Mucosa of rectum (tissue), 2 donors: ENCODE data around the gene TCEAL8.

Source experiments
- H3K27ac ChIP-seq, 2 donors: one replicate each; pipeline ENCODE4 v1.7.0; 2013; ENCODE audit warnings: inconsistent platforms in 2 of 2, low read depth in 2 of 2, low read length in 2 of 2
- H3K27me3 ChIP-seq, 2 donors: one replicate each; pipeline ENCODE4 v1.7.0; 2013; ENCODE audit warnings: low read length in 2 of 2; ENCODE audit not compliant: control insufficient read depth in 2 of 2, insufficient read depth in 2 of 2
- H3K36me3 ChIP-seq, 2 donors: one replicate each; pipeline ENCODE4 v1.7.0; 2013; ENCODE audit warnings: low read length in 2 of 2; ENCODE audit not compliant: control insufficient read depth in 2 of 2, insufficient read depth in 2 of 2
- H3K4me1 ChIP-seq, 2 donors: one replicate each; pipeline ENCODE4 v1.7.0; 2013; ENCODE audit warnings: low read length in 2 of 2, mild to moderate bottlenecking in 1 of 2; ENCODE audit not compliant: control insufficient read depth in 2 of 2, insufficient read depth in 2 of 2
- H3K4me3 ChIP-seq, 2 donors: one replicate each; pipeline ENCODE4 v1.7.0; 2013; ENCODE audit warnings: low read length in 2 of 2
- H3K9ac ChIP-seq, 2 donors: one replicate each; pipeline ENCODE4 v1.7.0; 2013; ENCODE audit warnings: low read length in 2 of 2, low read depth in 1 of 2, mild to moderate bottlenecking in 1 of 2
- H3K9me3 ChIP-seq, 2 donors: one replicate each; pipeline ENCODE4 v1.7.0; 2013; ENCODE audit warnings: low read length in 2 of 2; ENCODE audit not compliant: control insufficient read depth in 2 of 2
- donor health status: healthy.
- donor health status: Normal muscosa, but diverticular disease.

Gene TCEAL8

DNA sequence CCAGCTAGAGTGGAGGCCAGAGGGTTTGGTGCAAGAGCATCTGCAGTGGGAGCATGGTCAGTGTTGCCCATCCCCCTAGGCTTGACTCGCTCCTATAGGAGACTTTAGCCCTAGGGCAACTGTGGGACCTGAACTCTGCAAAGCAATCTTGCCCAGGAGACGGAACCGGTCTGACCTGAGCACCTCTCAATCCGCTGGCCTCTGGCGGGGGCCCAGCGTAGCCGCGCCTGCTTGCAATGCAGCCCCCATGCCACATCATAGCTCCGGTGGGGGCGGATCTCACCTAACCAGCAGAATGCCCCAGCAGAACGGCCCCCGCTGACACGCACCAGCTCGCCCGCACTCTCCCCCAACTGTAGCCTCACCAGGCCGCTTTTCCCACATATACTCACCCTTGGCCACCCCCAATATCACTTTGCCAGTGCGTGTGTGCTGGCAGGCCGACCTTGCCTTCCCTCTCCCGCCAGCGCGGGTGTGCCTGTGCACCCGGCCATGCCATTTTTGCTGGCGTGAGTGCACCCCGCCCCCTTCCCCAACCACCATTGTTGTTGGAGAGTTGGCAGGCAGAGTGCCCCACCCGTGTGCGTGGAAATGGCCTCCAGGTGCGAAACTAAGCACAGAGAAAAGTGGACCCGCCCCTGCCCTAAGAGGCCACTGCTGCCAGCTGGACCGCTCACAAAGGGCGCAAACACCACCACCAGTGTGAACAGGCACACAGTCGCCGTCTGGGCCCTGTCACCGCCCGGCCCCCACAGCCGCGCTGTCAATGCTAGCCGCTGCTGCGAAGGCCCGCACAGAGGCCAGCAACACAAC is 34.2 kb downstream of the TCEAL8 start:
- H3K27me3 ChIP-seq = peaks cover 0 to 4% of the 10 kb centered on the region in 2 donors
- H3K9ac ChIP-seq = no peak overlapping the region
- no peak overlapping the region for H3K4me3 ChIP-seq
- no peaks in the 10 kb centered on the region for H3K9me3 ChIP-seq
- H3K4me1 ChIP-seq = no peaks in the 10 kb centered on the region
- H3K27ac ChIP-seq = no peak overlapping the region
- no peaks in the 10 kb centered on the region for H3K36me3 ChIP-seq

DNA sequence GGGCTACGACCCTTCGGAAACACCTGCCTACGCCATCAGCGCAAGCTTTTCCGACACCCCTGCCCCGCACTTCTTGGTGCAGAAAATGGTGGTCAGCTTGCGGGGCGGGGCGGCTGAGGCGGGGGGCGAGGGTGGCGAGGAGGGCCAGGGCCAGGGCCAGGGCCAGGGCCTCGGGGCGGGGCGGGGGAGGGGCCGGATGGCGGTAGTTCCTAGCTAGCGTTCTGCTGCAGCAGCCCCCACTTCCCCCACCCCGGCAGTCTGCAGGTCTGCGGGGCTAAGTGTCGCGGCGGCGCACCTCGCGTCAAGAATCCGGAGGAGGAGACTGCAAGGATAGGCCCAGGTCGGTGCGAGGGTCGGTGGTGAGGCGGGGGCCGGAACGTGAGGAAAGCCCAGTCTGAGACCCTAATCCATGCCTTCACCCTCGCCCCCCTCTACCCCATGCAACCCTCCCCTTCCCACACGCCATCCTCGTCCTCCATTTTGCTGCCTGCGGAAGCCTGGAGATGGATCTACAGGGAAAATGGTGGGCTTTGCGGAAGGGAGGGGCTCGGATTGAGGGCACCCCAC is 39.4 kb downstream of the TCEAL8 start:
- H3K36me3 ChIP-seq = no peaks in the 10 kb centered on the region
- H3K27me3 ChIP-seq = no peaks in the 10 kb centered on the region
- peak overlapping the region; percentile 63 to 71 for H3K4me3 ChIP-seq
- peak overlapping the region; percentile 59 to 76 for H3K27ac ChIP-seq
- H3K9me3 ChIP-seq = no peaks in the 10 kb centered on the region
- H3K9ac ChIP-seq = peak overlapping the region; percentile 56 to 80
- no peaks in the 10 kb centered on the region for H3K4me1 ChIP-seq

DNA sequence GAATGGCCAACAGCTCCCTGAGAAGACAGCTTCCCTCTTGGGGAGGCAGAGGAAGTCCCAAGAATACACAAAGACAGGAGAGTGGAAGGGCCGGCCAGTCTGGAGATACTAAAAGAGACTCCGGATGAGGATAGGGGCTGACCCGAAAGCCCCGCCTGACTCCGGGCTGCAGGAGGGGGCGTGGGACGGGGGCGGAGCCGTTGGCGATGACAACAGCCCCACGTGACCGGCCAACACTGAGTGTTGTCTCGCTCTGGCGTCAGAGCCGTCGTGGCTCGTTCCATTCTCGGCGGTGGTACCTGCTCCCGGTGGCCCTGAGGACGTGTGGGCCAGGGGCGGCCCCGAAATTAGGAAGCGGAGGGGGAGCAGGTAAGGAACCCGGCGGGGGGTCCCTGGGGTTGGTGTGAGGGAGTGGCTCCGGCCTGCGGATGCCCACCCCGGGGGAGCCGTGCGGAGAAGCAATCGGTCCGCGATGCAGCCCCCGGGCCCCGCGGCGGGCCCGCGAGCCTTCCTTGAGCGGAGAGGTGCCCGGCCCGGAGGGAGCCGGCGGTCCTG is 40.0 kb downstream of the TCEAL8 start, which contains the start of gene BEX4:
BEX4 (plus strand) TSS at position 239 of the 555 bp plus-strand sequence. CDS start 1,046 bp downstream, outside the sequence.
- H3K4me1 ChIP-seq = no peaks in the 10 kb centered on the region
- H3K9me3 ChIP-seq = no peaks in the 10 kb centered on the region
- H3K36me3 ChIP-seq = no peaks in the 10 kb centered on the region
- H3K4me3 ChIP-seq = peak within 1 kb of the TSS; percentile 63 to 71
- peak within 1 kb of the TSS; percentile 59 to 76 for H3K27ac ChIP-seq
- H3K27me3 ChIP-seq = peaks cover 0 to 2% of the 10 kb centered on the region in 2 donors
- peak within 1 kb of the TSS; percentile 56 to 80 for H3K9ac ChIP-seq

DNA sequence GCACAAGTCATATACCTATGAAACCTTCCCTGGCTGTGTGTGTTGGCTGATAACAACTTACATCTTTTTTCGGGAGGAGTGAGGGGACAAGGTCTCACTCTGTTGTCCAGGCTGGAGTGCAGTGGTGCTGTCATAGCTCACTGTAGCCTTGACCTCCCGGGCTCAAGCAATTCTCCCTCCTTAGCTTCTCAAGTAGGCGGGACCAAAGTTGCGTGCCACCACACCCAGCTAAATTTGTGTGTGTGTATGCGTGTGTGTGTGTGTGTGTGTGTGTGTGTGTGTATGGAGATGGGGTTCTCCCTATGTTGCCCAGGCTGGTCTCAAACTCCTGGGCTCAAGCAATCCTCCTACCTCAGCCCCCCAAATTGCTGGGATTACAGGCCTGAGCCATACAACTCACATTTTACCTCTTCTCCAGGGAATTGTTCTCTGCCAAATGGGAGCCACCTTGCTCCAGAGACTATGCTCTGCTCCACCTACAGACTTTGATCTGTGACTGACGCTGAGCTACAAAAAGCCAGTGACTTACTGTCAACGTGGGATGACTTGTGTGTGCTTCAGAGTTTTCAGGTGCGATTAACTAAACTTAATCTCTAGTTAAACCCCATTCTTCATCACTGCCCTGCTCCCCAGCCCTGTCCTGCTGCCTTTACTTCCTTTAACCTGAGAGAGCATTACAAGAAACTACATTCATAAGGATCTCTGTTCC is 42.1 kb downstream of the TCEAL8 start:
- no peaks in the 10 kb centered on the region for H3K36me3 ChIP-seq
- H3K27ac ChIP-seq = no peak overlapping the region
- no peaks in the 10 kb centered on the region for H3K9me3 ChIP-seq
- peaks cover 0 to 2% of the 10 kb centered on the region in 2 donors for H3K27me3 ChIP-seq
- H3K4me1 ChIP-seq = no peaks in the 10 kb centered on the region
- no peak overlapping the region for H3K4me3 ChIP-seq
- H3K9ac ChIP-seq = no peak overlapping the region

DNA sequence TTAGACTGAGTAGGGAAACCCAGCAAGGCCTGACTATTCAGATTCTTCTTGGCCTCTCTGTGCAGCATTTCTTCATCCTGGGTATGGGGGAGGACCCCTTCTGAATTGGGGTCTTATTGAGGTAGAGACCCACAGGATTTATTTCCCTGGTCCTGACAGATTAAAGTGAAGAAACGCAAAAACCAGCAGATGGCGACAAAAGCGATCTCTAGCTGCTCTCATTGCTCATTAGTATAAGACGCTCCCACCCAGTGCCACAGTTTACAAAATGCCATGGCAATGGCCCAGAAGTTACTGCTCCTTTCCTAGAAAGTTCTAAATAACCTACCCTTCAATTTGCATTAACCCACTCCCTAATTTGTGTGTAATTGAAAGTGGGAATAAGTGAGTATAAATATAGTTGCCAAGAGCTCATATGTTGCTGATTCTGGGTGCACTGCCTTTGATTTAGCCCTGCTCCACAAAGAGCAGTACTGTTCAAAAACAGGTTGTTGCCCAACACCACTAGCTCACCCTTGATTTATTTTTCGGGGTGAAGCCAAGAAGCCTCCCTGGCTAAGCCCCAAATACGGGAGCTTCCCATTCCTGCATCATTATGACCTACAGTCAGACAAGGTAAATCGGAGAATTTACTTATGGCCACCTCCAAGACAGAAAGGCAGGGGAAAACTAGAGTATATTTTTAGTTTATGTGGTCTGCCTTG is 43.8 kb downstream of the TCEAL8 start:
- no peak overlapping the region for H3K4me3 ChIP-seq
- H3K36me3 ChIP-seq = no peaks in the 10 kb centered on the region
- H3K9ac ChIP-seq = no peak overlapping the region
- no peaks in the 10 kb centered on the region for H3K9me3 ChIP-seq
- peaks cover 0 to 2% of the 10 kb centered on the region in 2 donors for H3K27me3 ChIP-seq
- no peak overlapping the region for H3K27ac ChIP-seq
- H3K4me1 ChIP-seq = no peaks in the 10 kb centered on the region

DNA sequence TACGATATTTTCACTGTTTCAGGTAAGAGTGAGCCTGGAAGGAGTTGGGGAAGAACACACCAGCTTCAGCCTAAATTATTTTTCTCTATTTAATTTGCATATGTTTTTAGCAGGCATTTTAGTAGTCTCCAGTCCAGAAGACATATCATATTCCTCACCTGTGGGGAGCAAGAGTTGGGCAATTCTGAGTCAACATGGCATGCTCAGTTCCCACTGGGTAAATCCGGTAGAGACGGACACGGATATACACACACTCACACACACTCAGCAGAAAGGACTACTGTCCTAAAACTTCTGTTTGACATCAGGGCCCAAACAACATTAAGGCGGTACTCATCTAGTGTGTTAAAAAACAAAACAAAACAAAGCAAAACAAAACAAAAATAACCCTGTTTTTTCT is 44.9 kb downstream of the TCEAL8 start:
- Histone ChIP-seq H3K27me3 (peaks cover 0 to 2% of the 10 kb centered on the region in 2 donors), H3K36me3 (no peaks in the 10 kb centered on the region), H3K27ac (no peak overlapping the region), H3K9me3 (no peaks in the 10 kb centered on the region), H3K9ac (no peak overlapping the region), H3K4me3 (no peak overlapping the region), H3K4me1 (no peaks in the 10 kb centered on the region)
